ENCODE measurements around the gene ATP10D.
A peak's percentile ranks its signal among the peaks of the same experiment; 100 is the strongest.

ATP10D gene

DNA sequence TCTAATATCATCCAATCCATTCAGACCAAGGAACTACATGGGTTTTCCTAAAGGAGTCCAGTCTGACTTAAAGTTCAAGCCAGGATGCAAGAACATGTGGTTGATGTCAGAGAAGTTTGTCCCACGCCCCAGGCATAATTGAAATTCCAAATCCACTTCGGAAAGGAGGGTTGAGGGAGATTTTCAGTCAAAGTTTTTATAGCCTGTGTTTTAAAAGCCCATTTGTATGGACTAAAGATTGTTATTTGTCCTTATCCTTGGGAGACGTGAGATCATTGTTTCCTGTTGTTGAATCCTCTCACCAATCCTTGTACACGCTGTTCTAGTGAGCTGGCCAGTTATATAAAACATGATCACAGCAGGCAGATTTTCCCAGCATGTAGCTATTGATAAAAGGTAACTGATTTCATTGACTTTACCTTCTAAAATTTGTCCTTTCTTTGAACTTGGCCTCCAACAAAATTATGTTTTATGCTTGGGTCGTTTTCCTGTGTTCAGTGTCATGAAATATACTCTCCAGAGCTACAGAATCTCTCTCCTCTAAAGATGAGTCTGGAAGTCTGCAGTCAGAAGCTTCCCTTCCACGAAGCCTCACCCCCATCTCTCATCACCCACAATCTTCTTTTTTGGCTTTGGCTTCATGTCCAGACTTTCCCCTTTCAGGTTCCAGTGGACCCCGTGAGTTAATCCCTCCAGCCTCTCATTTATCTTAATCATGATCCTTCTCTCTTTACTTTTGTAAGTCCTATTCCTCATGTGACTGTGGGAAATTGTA lies 92.9 kb downstream of the ATP10D start:
- no peak for DNase-seq

GRCh38 chr4:47579235-47579634 lies 94.2 kb downstream of the ATP10D start:
- DNase-seq = peak in 1 of 56 donors; percentile 2

GRCh38 chr4:47590325-47590724 lies 105.2 kb downstream of the ATP10D start:
- DNase-seq = no peak

DNA sequence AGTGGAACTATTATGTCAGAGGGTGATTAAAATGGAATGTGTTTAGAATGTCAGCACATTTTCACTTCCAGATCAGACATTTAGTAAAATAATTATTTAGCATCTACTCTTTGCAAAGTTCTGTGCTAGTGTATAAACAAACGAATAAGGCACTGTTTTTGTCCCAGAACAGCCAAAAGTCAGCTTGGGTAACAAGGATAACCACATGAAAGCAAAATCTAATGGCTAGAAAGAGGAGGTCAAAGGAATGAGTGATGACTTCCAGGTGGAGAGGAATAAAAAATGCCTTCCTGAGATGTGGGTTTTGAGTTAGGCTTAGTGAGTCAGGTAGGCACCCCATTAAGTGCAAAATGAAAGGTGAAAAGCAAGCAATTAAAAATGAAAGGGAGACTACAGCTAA lies 112.6 kb downstream of the ATP10D start:
- no peak for DNase-seq

DNA sequence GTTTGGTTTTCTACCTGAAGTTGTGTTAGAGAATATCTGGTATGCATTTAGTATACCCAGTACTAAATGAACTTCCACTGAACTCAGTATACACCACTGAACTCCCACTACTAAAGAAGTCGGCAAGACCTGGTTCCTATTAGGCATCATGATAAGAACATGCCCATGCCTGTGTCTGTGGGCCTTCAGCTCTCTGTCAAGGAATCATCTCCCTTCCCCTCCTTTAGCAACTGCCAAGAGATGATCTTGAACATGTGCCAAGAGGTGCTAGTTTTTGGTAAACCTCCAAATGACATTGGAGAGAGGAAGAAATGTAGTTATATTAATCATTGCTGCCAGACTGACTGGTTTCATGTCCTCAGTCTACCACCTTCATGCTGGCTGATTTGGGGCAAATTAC lies 113.2 kb downstream of the ATP10D start:
- DNase-seq = no peak

DNA sequence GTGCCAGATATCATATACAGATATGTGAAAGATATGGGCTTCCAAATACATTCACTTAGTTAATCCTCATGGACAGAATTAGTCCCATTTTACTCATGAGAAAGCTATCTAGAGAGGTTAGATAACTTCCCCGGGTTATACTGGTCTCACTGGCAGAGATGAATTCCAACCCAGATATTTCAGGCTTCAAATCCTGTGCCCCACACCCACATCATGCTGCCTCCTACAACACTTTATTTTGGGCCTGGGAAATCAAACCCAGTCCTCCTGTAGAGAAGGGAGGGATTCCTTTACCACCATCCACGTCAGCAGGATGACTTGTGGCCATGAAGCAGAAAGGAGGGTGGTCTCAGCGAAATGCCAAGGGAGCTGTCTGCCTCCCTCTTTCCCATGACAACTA lies 113.8 kb downstream of the ATP10D start:
- no peak for DNase-seq

DNA sequence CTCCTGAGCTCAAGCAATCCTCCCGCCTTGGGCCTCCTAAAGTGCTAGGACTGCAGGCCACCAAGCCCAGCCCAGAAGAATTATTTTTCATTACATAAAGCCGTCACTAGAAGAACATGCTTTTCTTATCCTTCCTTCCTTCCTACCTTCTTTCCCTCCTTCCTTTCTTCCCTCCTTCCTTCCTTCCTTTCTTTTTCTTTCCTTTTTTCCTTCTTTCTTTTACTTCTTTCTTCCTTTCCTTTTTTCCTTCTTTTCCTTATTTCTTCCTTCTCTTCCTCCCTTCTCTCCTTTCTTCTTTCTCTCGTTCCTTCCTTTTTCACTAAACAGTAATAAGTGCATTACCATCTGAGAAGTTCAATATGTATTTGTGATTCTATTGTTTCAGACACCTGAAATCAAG lies 121.4 kb downstream of the ATP10D start:
- no peak for DNase-seq

DNA sequence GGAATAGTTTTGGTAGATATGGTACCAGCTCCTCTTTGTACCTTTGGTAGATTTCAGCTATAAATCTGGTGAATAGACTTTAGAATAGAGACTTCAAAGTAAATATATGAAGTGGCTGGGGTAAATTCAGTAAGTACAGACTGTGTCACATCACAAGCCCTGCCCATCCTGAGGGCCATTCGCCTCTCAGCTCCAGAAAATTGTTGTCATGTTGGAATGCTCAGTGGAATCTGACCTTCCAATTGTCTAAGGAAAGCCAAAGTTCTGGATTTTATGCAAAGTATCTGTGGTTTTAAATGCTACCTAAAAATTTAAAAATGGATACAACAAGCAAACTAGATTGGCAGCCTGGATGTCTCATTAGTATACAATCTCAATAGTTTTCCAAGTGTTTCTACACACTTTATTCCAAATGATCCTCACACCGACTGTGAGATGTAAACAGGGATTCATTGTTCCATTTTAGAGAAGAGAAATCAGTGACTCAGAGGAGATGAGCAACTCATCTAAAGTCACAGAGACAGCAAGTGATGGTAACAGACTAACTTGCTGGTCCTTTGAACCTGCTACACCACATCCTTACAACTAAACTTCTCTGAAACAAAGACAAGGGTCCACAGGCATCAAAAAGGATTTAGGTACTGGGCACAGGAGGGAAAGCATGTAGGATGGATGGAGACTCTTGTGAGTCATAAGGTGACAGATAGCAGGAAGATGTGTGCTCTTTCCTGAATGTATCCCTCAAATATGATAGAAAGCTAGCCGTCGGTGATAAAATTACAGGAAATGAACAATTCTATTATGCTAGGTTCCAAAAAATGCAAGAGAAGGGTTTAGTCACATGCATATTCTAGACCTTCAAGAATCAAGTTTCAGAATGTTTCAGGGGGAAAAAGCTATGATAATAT lies 127.3 kb downstream of the ATP10D start:
- no peak for DNase-seq

- no peak for DNase-seq
Measured at GRCh38 chr4:47615385-47615784, 130.3 kb downstream of the ATP10D start.

DNA sequence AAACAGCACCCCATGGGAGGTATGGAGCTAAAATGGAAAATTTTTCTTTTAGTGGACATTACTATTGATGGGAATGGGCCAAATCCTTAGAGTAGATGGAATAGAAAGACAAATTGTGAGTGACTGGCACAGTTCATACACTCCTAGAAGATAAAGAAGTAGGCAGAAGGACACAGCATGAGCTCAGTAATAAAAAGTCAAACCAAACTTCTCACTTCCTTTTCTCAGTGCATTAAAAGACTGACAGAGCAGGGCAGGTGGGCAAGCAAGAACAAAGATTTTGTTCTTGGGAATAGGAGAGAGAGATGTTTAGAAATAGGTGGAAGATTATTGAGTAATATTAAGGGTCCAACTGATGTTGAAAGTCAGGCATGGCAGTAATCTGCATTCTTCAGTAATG lies 132.5 kb downstream of the ATP10D start:
- DNase-seq = no peak

DNA sequence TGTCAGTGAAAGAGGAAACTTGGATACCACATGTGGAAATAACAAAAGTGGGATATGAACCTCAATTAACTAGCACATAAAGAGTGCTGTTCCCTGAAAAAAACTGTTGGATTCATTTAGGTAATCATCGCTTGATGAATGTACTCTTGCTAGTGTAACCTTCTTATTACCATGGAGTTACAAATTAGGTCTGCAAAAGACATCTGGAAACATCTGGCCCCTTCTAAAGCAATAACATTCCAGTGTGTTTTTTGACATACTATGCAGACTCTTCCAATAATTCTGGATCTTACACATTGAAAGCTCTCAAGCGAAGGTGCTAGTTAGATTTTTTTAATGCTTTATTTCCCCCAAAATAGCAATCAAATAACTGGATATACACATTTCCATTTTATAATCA lies 134.6 kb downstream of the ATP10D start:
- no peak for DNase-seq

DNA sequence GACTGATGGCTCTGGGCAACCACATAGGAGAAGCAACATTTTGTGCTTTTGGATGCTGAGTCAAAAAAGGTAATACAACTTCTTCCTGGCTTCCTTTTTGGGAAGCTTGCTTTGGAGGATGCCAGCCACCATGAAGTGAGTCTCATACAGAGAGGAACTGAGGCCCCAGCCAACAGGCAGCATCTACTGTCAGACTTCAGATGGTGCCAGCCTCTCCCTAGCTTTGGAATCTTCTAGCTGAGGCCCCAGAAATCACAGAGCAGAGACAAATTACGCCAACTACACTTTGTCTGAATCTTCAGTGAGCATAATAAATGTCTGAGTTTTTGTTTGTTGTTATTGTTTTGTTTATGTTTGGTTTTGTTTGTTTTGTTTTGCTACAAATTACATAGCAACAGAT lies 136.1 kb downstream of the ATP10D start:
- no peak for DNase-seq

DNA sequence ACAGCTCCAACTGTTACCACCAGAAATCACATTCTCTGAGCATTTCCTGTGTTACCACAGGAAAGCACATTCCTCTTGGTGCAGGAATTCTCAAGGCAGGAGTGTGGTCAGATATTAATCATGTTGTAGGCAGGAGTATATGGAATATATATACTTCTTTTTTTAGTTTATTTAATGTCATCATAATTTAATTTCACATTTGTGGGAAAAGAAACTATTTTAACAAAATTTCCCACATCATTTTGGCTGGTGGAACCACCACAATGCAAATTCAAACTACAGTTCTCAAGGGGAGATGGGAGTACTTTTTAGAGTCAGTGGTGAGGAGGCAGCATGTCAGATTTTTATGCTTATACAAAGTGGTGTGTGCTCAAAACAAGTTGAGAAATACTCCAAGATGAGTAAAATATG lies 139.0 kb downstream of the ATP10D start:
- no peak for DNase-seq

GRCh38 chr4:47631161-47631560 lies 146.1 kb downstream of the ATP10D start:
- DNase-seq = no peak

- no peak for DNase-seq
Measured at GRCh38 chr4:47639531-47639930, 154.5 kb downstream of the ATP10D start.

GRCh38 chr4:47640911-47641310 lies 155.8 kb downstream of the ATP10D start:
- DNase-seq = no peak

DNA sequence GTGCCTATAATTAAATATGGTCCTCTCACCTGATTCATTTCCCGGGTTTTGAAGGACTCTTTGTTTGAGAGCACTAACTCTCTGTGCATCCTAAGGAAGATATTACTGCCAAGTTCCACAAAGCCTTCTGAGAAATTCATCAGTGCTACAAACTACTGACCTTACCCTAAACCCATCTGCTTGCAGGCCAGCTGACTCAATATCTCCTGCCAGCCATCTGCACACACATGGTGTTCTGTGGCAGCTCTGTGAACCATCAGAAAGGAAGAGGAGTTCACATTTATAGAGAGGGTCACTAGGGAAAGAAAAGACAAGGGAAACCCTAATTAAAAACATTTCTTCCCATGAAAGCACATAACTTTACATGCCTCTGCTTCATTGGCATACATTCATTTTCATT lies 156.7 kb downstream of the ATP10D start:
- no peak for DNase-seq

DNA sequence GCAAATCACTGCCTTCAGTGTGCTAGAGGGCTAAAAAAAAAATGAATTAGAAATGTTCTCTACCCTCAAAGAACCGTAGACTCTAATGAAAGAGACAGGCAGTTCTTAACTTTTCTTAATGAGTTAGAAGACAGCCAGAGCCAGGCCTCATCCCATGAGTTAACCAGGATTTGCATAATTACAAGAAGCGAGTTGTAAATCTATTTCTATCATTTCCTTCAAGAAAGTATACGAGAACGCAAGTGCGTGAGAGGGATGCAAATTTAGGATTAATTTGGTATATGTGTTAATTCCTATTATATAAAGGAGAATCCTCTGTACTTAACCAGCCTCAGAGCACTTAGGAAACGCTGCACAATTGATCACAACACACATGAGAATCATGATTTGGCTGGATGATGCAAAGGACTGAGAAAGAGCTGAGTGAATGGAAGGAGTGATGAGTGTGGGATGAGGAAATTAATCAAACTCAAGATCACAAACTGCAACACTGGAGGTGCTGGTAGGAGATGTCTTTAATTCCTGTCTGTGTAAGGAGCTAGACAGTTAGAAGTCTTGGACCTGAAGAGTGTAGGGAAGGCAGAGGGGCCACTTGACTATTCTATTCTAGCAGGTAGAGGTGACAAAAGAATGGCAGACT lies 157.2 kb downstream of the ATP10D start:
- DNase-seq = no peak

Data from nucleus accumbens (tissue), 56 donors.